Hematopoietic multipotent progenitor cell treated with erythropoietin and hydrocortisone succinate and interleukin-3 and kit ligand, for 8 days (in vitro differentiated cells): ENCODE data around the gene BRD1.
"Not testable (repeated sequence)": the region's sequence is repeated elsewhere in the genome, so short reads cannot be mapped to it uniquely, and the experiment has no call there.

Experiments used
- DNase-seq: peaks from one replicate; pipeline ENCODE4 v3.0.0-alpha.2; 2015

BRD1 gene

GRCh38 chr22:49781886-49782285 lies 45.8 kb downstream of the BRD1 start:
- DNase-seq: not testable (repeated sequence)

GRCh38 chr22:49781289-49781782 lies 46.3 kb downstream of the BRD1 start:
- no peak for DNase-seq

- DNase-seq: no peak
These were observed 46.9 kb downstream of the BRD1 start for GRCh38 chr22:49780698-49781288.

- DNase-seq: no peak
These were observed 47.6 kb downstream of the BRD1 start for GRCh38 chr22:49779853-49780697.

- no peak for DNase-seq
These were observed 48.5 kb downstream of the BRD1 start for GRCh38 chr22:49779211-49779610.

- DNase-seq: no peak
These were observed 50.0 kb downstream of the BRD1 start for GRCh38 chr22:49777569-49778249.

- DNase-seq: no peak
These were observed 50.8 kb downstream of the BRD1 start for GRCh38 chr22:49776891-49777290.

- DNase-seq: no peak
These were observed 51.7 kb downstream of the BRD1 start for GRCh38 chr22:49775867-49776511.

- no peak for DNase-seq
These were observed 52.3 kb downstream of the BRD1 start for GRCh38 chr22:49775191-49775866.

- DNase-seq: no peak
These were observed 53.0 kb downstream of the BRD1 start for GRCh38 chr22:49774499-49775151.

GRCh38 chr22:49774046-49774445 lies 53.6 kb downstream of the BRD1 start:
- no peak for DNase-seq

- DNase-seq: no peak
These were observed 54.1 kb downstream of the BRD1 start for GRCh38 chr22:49773531-49773930.

GRCh38 chr22:49772692-49773091 lies 55.0 kb downstream of the BRD1 start:
- no peak for DNase-seq

- no peak for DNase-seq
These were observed 56.2 kb downstream of the BRD1 start for GRCh38 chr22:49771266-49772065.

GRCh38 chr22:49770547-49771265 lies 57.0 kb downstream of the BRD1 start:
- DNase-seq: no peak

GRCh38 chr22:49769691-49770546 lies 57.8 kb downstream of the BRD1 start:
- DNase-seq: no peak

- DNase-seq: no peak
These were observed 58.6 kb downstream of the BRD1 start for GRCh38 chr22:49768951-49769690.

- no peak for DNase-seq
These were observed 59.4 kb downstream of the BRD1 start for GRCh38 chr22:49768077-49768910.
